Measurements from ENCODE around the gene DENND5B. TPM values are rescaled to one million over a fixed set of nuclear protein-coding genes. Genes with fewer than 3 reads are reported as not detected.

DENND5B gene
- total and polyA plus RNA-seq, 10 of the 15 experiments (the other 5 are each of a cell fraction or from before 2014, with no cell fraction given): 0.39 to 32.5 (median 20.6) TPM

DNA sequence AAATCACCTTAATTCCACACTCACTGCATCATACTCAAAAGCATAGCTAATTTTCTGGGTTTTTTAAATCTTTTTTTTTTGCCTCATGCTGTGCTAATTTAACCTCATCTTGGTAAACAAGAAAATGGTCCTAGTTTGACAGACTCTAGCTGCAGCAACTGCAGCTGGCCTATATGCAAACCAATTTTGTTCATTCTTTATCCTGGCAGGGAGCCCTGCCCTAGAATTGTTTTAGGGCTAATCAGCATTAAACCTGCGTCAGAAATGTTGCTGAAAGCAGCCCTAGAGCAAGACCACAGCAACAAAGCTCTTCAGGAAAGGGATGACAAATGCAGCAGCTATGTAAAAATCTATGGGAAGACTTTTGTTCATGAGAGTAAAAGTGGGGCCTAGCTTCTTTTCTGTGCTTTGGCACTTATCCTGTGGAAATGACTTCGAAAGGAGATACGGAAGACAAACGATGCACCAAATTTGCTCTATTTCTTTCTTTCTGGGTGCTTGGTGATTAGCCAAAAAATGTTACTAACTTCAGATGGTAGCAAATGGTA lies 72.2 kb downstream of the DENND5B start:
- ChIA-PET CTCF (no interaction called here), SMC1A (ENCODE audit: uncharacterized antibody, unreplicated experiment) (interaction anchor here (0.7 to 1.1 kb wide), 2 partner anchors 28 to 85 kb away, joined by 3 read pairs; no protein-coding TSS in a partner anchor), RAD21 (ENCODE audit: unreplicated experiment) (no interaction called here), POLR2A (no interaction called here)
- Histone ChIP-seq H3K27ac (ENCODE audit: control insufficient read depth, insufficient read depth) (no peak overlapping the region), H3K9ac (ENCODE audit: control insufficient read depth, insufficient read depth, low read length) (no peak overlapping the region), H2AFZ (ENCODE audit: control insufficient read depth, low read depth, low read length) (no peak overlapping the region), H3K4me1 (ENCODE audit: control insufficient read depth, insufficient read depth, low read length) (peaks cover 21% of the 10 kb centered on the region), H3K9me3 (replicated peaks; ENCODE audit: control insufficient read depth, insufficient read depth, low read length) (no peaks in the 10 kb centered on the region), H3K79me2 (ENCODE audit: control insufficient read depth, insufficient read depth, low read length) (peaks cover 42% of the 10 kb centered on the region), H4K20me1 (ENCODE audit: control insufficient read depth, insufficient read depth) (no peaks in the 10 kb centered on the region), H3K36me3 (ENCODE audit: control insufficient read depth in 2 of 2, insufficient read depth in 2 of 2, low read length in 1 of 2) (no peaks in the 10 kb centered on the region), H3K27me3 (replicated peaks in 1 of 2; ENCODE audit: control insufficient read depth in 2 of 2, insufficient read depth in 2 of 2, low read length in 1 of 2) (no peaks in the 10 kb centered on the region), H3K4me3 (no peak overlapping the region), H3K4me2 (ENCODE audit: control insufficient read depth, insufficient read depth) (no peak overlapping the region)
- no peak for ATAC-seq
- no peak for FAIRE-seq
- intact Hi-C loops (cut with micrococcal nuclease; ENCODE audit: unreplicated experiment) (no loop called here), in situ Hi-C loops (cut with MboI) (no loop called here)
- no peak for DNase-seq (ENCODE audit: low read depth, low spot score)
- 96% methylated on average over 4 of the region's 4 CpGs for WGBS (ENCODE audit: insufficient coverage, insufficient replicate concordance, low lambda C conversion rate, missing lambda C conversion rate)
- no TSS peak for BruUV-seq (replicated peaks)
- no peak for TF ChIP-seq PBX3 (IDR thresholded peaks at IDR 0.05; ENCODE audit: insufficient replicate concordance, low read depth, low read length)
- no peak for TF ChIP-seq NFYA (IDR thresholded peaks at IDR 0.05; ENCODE audit: borderline replicate concordance, low read depth, low read length)
- TF ChIP-seq RUNX3 (IDR thresholded peaks at IDR 0.05; ENCODE audit: low read length): no peak
- TF ChIP-seq POLR2AphosphoS2 (IDR thresholded peaks at IDR 0.05; ENCODE audit: low read depth, low read length): no peak
- no peak for TF ChIP-seq RAD51 (IDR thresholded peaks at IDR 0.05)
- TF ChIP-seq IKZF2 (IDR thresholded peaks at IDR 0.05): no peak

DNA sequence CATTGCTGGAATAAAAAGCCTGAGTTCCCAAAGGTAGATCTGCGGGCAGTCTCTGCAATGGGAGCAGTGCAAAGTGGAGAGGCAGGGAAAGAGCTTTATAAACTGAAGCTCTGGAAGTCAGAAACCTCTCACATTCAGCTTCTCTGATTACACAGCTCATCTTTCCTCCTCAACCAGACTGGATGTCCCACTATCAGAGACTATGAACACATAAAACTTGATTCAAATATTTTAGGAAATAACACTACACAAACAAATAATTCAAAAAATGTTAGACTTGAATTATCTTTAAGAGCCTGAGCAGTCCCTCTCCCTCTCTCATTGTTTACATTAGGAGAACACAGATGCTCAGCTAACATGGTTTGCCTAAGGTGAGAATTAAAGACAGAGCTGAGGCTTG lies 72.9 kb downstream of the DENND5B start:
- in situ Hi-C loops (cut with MboI): no loop called here
- TF ChIP-seq SMC3 (IDR thresholded peaks at IDR 0.05; ENCODE audit: borderline replicate concordance, low read length): no peak
- no peak for TF ChIP-seq POU2F2 (IDR thresholded peaks at IDR 0.05; ENCODE audit: borderline replicate concordance, low read depth, low read length)
- no peak for TF ChIP-seq ATF7 (IDR thresholded peaks at IDR 0.05; ENCODE audit: low read depth)
- no peak for TF ChIP-seq E2F4 (IDR thresholded peaks at IDR 0.05; ENCODE audit: low read depth, low read length)
- TF ChIP-seq BHLHE40 (IDR thresholded peaks at IDR 0.05; ENCODE audit: borderline replicate concordance in 1 of 2, low read depth in 2 of 2, low read length in 1 of 2): no peak
- TF ChIP-seq HCFC1 (IDR thresholded peaks at IDR 0.05; ENCODE audit: low read length): no peak
- TF ChIP-seq ZZZ3 (IDR thresholded peaks at IDR 0.05; ENCODE audit: control insufficient read depth, insufficient read length, low read depth): no peak

More for the DNA sequence above, 72.9 kb downstream of the DENND5B start:
- H3K9me3 ChIP-seq (replicated peaks; ENCODE audit: control insufficient read depth, insufficient read depth, low read length): no peaks in the 10 kb centered on the region
- SMC1A ChIA-PET (ENCODE audit: uncharacterized antibody, unreplicated experiment): interaction anchor here (0.7 to 1.1 kb wide), 2 partner anchors 27 to 84 kb away, joined by 3 read pairs; no protein-coding TSS in a partner anchor
- no peak overlapping the region for H3K4me2 ChIP-seq (ENCODE audit: control insufficient read depth, insufficient read depth)
- no peak overlapping the region for H3K9ac ChIP-seq (ENCODE audit: control insufficient read depth, insufficient read depth, low read length)
- intact Hi-C loops (cut with micrococcal nuclease; ENCODE audit: unreplicated experiment): no loop called here
- H3K79me2 ChIP-seq (ENCODE audit: control insufficient read depth, insufficient read depth, low read length): peaks cover 36% of the 10 kb centered on the region
- 95% methylated on average over 1 of the region's 1 CpG for WGBS (ENCODE audit: insufficient coverage, insufficient replicate concordance, low lambda C conversion rate, missing lambda C conversion rate)
- peaks cover 18% of the 10 kb centered on the region for H3K4me1 ChIP-seq (ENCODE audit: control insufficient read depth, insufficient read depth, low read length)
- BruUV-seq (replicated peaks): no TSS peak
- DNase-seq (ENCODE audit: low read depth, low spot score) (no peak), FAIRE-seq (no peak), ATAC-seq (no peak)
- RAD21 ChIA-PET (ENCODE audit: unreplicated experiment): no interaction called here
- no peak overlapping the region for H3K4me3 ChIP-seq
- H4K20me1 ChIP-seq (ENCODE audit: control insufficient read depth, insufficient read depth): no peaks in the 10 kb centered on the region
- H2AFZ ChIP-seq (ENCODE audit: control insufficient read depth, low read depth, low read length): no peak overlapping the region
- POLR2A ChIA-PET: no interaction called here
- no peaks in the 10 kb centered on the region for H3K27me3 ChIP-seq (replicated peaks in 1 of 2; ENCODE audit: control insufficient read depth in 2 of 2, insufficient read depth in 2 of 2, low read length in 1 of 2)
- no peaks in the 10 kb centered on the region for H3K36me3 ChIP-seq (ENCODE audit: control insufficient read depth in 2 of 2, insufficient read depth in 2 of 2, low read length in 1 of 2)
- no peak overlapping the region for H3K27ac ChIP-seq (ENCODE audit: control insufficient read depth, insufficient read depth)
- CTCF ChIA-PET: no interaction called here

All from GM12878 (cell line).